Measurements from ENCODE around the gene SAMHD1. TPM values are rescaled to one million over a fixed set of nuclear protein-coding genes. Genes with fewer than 3 reads are reported as not detected.
"Not testable (repeated sequence)": the region's sequence is repeated elsewhere in the genome, so short reads cannot be mapped to it uniquely, and the experiment has no call there.

The SAMHD1 gene
- total and polyA plus RNA-seq, 2 of the 13 experiments (the other 11 are each of a cell fraction or from before 2014, with no cell fraction given): 16.9 to 43.5 TPM

DNA sequence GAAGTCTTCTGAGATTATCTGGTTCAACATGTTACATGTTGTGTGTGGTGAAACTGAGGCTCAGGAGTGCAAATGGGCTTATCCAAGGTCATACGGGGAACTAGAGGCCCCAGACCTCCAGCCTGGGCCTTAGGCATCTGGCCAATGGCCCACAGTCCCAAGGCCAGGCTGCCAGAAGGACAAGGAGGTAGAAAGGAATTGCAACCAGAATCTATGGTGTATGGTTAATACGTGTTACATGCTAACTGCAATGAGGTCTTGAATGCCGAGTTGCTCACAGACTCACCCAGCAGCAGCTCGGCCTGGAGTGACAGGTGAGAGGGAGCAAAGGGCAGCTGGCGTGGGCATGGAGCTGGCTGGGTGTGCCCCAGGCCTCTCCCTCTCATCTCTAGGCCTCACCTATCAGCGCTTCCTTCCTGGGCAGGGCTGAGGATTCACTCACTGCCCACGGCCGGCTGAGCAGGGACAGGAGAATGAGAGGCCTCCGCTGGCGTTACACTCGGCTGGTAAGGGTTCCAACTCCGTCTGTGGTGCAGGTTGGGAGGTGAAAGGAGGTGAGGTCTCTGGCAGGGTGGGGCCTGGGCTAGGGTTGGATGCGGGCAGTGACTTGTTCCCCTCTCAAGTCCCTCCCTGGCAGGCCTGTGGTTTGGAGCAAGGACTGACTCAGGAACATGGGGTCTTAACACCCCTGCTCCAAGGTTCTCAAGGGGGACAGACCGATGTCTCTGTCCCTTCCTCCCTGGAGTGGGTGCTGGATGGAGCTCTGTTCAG is 75.6 kb downstream of the SAMHD1 start, which contains the start of gene TLDC2 (continued):
- TF ChIP-seq, protein P1, sequence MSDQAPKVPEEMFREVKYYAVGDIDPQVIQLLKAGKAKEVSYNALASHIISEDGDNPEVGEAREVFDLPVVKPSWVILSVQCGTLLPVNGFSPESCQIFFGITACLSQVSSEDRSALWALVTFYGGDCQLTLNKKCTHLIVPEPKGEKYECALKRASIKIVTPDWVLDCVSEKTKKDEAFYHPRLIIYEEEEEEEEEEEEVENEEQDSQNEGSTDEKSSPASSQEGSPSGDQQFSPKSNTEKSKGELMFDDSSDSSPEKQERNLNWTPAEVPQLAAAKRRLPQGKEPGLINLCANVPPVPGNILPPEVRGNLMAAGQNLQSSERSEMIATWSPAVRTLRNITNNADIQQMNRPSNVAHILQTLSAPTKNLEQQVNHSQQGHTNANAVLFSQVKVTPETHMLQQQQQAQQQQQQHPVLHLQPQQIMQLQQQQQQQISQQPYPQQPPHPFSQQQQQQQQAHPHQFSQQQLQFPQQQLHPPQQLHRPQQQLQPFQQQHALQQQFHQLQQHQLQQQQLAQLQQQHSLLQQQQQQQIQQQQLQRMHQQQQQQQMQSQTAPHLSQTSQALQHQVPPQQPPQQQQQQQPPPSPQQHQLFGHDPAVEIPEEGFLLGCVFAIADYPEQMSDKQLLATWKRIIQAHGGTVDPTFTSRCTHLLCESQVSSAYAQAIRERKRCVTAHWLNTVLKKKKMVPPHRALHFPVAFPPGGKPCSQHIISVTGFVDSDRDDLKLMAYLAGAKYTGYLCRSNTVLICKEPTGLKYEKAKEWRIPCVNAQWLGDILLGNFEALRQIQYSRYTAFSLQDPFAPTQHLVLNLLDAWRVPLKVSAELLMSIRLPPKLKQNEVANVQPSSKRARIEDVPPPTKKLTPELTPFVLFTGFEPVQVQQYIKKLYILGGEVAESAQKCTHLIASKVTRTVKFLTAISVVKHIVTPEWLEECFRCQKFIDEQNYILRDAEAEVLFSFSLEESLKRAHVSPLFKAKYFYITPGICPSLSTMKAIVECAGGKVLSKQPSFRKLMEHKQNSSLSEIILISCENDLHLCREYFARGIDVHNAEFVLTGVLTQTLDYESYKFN (CRISPR knock-in tag; conservative IDR thresholded peaks at IDR 0.05): peak; percentile 77
- TF ChIP-seq YY1 (IDR thresholded peaks at IDR 0.05; ENCODE audit: insufficient read depth, insufficient replicate concordance, low read depth, low read length) (peak; percentile 55), CENPT (CRISPR knock-in tag; IDR thresholded peaks at IDR 0.05; ENCODE audit: low read depth) (0 out of 2 replicates have a peak, but pooled peaks have one; percentile 25), HOXA7 (CRISPR knock-in tag; IDR thresholded peaks at IDR 0.05) (no peak), CAMTA2 (CRISPR knock-in tag; IDR thresholded peaks at IDR 0.05; ENCODE audit: borderline replicate concordance) (peak; percentile 91; the same call in 1 of the 2 replicates)

DNA sequence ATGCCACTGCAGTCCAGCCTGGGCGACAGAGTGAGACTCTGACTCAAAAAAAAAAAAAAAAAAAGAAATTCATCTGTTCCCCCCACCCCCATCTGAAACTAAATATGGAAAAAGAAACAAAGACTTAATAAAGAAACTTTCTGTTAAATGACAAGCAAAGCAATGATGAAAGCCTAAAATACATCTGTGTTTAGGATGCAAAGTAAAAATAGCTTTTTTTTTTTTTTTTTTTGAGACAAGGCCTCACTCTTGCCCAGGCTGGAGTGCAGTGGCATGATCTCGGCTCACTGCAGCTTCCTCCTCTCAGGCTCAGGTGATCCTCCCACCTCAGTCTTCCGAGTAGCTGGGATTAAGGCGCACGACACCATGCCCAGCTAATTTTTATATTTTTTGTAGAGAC is 76.4 kb downstream of the SAMHD1 start:
- WGBS (ENCODE audit: low lambda C conversion rate): 12% methylated on average over 5 of the region's 5 CpGs
- H3K79me2 ChIP-seq (ENCODE audit: insufficient read depth, low read length); CTCF ChIA-PET (ENCODE audit: low intra/inter-chr PET ratio, low total read pairs); in situ Hi-C loops (cut with HindIII; ENCODE audit: extremely low pct_ligation_motif_present, low pct_unique_long_range_greater_than_20kb); H3K9me3 ChIP-seq (ENCODE audit: low read length); H3K27me3 ChIP-seq (ENCODE audit: control insufficient read depth in 1 of 2, insufficient read depth in 2 of 2, low read length in 2 of 2); H3K36me3 ChIP-seq (replicated peaks in 1 of 2; ENCODE audit: control insufficient read depth in 1 of 2, insufficient read depth in 2 of 2, low read length in 2 of 2); H4K20me1 ChIP-seq (ENCODE audit: insufficient read depth, low read length); FAIRE-seq; BruUV-seq (replicated peaks); H3K27ac ChIP-seq (ENCODE audit: extremely low read length, insufficient read depth, low read length); DNase-seq (ENCODE audit: low spot score); intact Hi-C loops (cut with micrococcal nuclease; ENCODE audit: unreplicated experiment): not testable (repeated sequence)
- TF ChIP-seq ZNF263 (CRISPR knock-in tag; IDR thresholded peaks at IDR 0.05): 0 out of 2 replicates have a peak, but pooled peaks have one; percentile 65
- 0 out of 2 replicates have a peak, but pooled peaks have one; percentile 35 for TF ChIP-seq ELF4 (CRISPR knock-in tag; IDR thresholded peaks at IDR 0.05; ENCODE audit: borderline replicate concordance)
- TF ChIP-seq, protein P2, sequence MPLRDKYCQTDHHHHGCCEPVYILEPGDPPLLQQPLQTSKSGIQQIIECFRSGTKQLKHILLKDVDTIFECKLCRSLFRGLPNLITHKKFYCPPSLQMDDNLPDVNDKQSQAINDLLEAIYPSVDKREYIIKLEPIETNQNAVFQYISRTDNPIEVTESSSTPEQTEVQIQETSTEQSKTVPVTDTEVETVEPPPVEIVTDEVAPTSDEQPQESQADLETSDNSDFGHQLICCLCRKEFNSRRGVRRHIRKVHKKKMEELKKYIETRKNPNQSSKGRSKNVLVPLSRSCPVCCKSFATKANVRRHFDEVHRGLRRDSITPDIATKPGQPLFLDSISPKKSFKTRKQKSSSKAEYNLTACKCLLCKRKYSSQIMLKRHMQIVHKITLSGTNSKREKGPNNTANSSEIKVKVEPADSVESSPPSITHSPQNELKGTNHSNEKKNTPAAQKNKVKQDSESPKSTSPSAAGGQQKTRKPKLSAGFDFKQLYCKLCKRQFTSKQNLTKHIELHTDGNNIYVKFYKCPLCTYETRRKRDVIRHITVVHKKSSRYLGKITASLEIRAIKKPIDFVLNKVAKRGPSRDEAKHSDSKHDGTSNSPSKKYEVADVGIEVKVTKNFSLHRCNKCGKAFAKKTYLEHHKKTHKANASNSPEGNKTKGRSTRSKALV (CRISPR knock-in tag; IDR thresholded peaks at IDR 0.05): 0 out of 2 replicates have a peak, but pooled peaks have one; percentile 6
- ATAC-seq: peak; percentile 4
- Histone ChIP-seq H3K9ac (ENCODE audit: insufficient read depth, low read depth, low read length) (peak overlapping the region; percentile 39; the same call in 1 of the 2 replicates), H3K4me2 (ENCODE audit: low read depth, low read length) (peak overlapping the region; percentile 100), H2AFZ (ENCODE audit: low read length) (peak overlapping the region; percentile 49), H3K4me1 (ENCODE audit: insufficient read depth, low read length) (peaks cover 63% of the 10 kb centered on the region), H3K4me3 (replicated peaks in 1 of 3; ENCODE audit: insufficient read depth in 1 of 3, low read depth in 2 of 3, low read length in 3 of 3) (peak overlapping the region; percentile 23 to 72 (median 50))
- POLR2A ChIA-PET: interaction anchor here (0.7 to 3.2 kb wide), 6 partner anchors 10 to 129 kb away, joined by 3 to 22 read pairs (median 8); partner anchors contain the start of genes DSN1 and NDRG3
